ENCODE data around the gene ITGA7.

The ITGA7 gene

DNA sequence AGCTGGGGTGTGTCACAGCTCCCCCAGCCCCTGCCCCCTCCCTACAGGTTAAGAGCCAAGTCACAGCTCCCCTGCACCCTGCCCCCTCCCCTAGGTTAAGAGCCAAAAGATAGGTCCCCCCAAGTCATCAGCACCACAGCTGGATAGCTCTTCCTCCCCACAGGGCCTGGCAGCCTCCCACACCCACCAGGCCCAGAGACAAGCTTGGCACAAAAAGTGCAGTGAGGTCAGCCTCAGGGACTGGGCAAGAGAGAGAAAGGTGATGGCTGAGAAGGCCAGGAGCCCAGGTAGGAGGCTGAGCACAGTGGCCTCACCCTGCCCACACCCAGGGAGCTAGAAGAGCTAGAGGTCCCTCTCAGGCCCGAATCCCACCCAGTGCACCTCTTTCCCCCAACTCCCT lies 8.7 kb downstream of the ITGA7 start:
- DNase-seq: no peak

DNA sequence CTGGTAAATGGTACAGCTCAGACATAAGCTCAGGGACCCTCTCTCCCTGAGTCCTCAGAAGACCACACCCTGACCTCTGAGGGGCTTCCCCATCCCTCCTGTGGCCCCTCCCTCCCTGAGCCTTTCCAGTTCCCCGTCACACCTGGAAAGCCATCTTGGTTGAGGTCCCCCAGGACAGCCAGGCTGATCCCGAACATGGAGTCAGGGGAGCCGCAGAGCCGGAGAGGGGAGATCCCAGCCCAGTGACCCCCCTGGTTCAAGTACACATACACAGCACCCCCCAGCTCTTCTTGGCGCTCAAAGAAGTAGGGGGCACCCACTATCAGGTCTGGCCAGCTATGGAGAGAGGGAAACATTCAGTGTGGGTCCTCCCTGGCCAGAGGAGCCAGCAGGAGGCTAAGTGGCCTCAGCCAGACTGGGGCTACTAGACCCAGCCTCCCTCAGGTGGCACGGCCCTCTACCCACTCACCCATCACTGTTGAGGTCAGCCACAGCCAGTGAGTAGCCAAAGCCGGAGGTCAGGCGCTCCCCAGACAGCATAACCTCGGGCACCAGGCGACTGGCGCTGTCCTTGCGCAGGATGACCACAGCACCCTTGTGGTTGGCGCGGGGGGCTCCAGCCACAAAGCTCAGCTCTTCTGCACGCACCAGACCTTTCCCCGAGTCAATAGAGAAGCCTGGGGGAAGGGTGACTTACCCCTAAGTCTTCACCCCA lies 9.3 kb downstream of the ITGA7 start:
- no peak for DNase-seq

DNA sequence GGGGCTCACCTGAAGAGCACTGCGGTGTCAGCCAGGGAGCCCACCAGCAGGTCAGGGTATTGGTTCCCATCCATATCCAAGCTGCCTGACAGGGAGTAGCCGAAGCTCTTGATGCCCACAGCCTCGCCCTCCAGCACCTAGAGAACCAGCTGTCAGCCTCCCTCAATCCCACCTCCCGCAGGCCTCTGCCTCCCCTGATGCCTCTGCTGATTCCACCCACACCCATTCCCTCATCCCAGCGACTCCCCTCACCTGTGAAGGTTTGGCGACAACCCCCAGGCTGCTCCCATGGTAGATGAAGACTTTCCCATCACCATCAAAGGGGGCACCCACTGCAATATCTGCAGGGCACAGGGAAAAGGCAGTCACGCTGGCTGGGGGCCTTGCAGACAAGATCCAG lies 10.0 kb downstream of the ITGA7 start:
- no peak for DNase-seq

DNA sequence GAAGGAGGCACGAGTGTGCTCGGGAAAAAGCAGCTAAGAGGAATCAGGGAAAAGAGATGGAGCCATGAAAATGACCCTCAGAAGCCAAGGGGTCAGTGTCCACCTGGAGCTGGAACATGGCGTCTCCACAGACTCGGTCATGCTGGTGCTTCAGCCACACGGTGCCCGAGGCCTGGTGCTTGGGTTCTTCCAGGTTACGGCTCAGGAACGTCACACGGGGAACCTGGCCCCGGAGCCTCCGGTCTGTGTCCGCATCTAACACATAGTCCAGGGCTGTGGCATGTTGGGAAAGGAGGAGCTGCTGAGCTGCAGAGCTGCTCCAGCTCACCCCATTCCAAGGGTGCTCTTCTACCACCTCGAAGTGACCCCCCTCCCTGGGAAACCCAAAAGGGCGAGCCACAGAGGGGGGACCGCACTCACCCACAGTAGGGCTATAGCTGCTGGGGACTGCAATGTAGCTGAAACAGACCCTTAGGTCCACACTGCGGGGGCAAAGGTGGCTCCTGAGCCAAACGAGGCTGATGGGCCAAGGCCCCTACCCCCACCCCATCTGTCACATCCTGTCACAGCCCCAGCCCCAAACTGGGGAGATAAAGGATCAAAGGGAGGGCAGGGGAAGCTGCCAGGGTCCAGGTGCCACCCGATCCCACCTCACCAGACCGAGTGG lies 10.8 kb downstream of the ITGA7 start:
- DNase-seq: no peak

DNA sequence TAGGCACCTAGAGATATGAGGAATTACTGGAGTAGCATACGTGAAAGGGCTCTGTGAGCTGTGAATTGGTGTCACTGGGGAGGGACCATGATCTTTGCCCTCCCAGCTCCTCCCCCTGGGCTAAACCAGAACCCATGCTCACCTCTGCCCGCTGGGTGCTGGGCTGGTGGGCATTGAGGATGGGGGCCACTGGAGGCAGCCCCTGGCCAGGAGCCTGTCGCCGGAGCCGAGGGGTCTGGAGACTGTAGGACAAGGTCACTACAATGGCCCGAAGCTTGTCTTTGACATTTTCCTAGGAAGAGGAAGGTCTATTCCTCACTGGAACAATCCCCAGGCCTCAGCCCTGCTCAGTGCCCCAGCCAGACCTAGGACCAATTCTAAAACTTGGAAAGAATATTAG lies 11.6 kb downstream of the ITGA7 start:
- DNase-seq: no peak

DNA sequence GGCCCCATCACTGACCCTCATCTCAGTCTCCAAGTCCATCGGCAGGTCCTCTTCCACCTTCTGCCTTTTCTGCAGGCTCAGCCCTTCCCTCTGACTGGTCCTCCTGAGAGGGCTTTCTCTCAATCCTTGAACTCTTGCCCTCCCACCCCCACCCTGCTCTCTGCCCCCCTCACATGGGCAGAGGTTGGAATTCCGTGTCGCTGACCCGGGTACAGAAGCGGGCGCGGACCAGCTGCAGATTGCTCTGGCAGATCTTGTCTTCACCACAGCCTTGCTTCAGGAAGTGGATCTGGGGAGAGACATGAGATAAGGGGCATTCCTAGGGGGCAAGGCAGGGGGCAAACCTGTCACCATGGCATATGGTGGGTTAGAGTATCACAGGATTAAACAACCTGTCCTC lies 12.4 kb downstream of the ITGA7 start:
- no peak for DNase-seq

DNA sequence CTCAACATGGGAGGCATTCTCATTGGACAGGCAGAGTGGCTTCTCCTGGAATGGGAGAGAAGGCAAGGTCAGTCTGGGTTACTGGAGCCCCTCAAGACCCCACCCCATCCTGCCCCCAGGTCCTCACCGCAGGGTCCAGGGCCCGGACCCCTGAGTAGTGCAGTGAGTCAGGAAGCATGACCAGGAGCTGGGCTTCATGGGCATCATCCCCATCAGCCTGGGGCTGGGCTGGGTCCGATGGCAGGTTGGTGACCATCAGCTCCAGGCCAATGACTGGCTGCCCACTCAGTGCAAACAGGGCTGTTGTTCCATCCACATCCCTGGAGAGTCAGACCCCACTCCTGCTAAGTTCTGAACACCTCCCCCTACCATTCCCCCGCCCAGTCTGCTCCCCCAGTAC lies 13.1 kb downstream of the ITGA7 start:
- DNase-seq: no peak

DNA sequence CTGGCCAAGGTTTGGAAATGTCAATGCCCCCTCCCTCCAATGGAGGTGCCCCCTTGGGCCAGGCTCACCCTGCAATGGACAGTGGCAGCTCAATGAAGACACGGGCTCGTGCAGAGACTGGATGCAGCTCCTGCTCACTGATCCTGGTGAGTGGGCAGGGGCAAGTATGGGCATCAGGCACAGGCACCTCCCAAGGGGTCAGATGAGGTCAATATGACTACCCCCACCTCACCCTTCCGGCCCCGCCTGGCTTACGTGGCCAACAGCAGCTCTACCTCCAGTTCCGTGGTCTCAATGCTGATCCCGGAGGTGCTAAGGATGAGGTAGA lies 13.6 kb downstream of the ITGA7 start:
- DNase-seq: no peak

DNA sequence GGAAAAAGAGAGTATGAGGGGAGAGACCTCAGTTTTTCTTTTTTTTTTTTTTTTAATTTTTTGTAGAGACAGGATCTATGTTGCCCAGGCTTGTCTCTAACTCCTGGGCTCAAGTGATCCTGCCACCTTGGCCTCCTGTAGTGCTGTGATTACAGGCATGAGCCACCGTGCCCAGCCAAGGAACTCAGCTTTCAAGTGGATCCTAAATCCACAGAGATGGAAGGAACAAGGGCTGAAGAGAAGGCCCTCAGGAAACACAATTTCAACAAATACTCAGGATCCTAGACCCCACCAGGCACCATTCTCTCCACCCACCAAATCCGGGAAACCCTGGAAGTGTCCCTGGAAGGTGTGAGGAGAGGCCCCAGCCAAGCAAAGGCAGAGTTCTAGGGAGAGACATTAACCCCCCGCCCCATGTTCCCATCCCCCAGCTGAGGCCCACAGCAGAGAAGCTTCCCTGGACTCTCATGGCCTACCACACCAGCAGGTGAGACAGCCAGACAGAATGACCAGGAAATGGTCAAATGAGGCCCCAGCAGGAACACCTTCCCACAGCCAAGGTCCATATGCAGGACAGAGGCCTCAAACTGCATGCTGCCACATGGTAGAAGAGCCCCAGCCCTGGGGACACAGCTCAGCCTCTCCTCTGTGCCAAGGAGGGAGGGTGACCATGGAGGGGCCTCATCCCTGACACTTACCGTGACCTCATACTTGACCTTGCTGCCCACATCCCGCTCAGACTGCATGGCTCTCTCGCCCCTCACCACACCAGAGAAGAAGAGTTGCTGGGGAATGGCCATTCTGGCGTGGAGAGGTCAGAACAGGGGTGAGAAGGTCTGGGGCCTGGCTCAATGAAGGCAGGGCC lies 14.1 kb downstream of the ITGA7 start:
- DNase-seq: no peak

DNA sequence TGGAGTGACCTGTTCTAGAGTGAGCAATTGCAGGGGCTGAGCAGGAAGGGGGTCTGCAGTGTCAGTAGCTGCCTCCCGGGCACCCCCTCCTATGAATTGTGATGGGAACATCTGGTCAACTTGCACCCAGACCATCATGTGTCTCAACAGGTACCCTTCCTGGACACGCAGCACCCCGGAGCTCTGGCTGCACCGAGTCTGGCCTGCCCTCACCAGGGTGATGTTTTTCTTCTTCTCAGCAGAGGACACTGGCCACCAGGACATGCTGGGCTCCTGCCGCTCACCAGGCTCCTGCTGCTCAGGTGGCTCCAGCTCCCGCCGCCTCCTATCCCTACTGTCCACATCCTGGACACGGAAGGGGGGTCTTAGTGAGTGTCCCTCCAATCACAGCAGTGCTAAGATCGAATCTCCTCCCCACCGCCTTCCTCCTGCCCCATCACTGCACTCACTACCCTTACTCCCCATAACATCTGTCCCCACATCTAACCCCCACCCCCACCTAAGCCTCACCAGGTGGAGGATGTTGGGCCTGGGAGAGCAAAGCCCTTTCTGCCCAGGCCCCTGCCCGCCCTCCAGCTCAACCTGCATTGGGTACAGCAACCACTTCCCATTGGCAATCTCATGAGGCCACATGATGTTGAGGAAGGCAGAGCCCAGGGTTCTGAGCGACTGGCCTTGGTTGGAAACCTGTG lies 14.9 kb downstream of the ITGA7 start:
- DNase-seq: no peak

DNA sequence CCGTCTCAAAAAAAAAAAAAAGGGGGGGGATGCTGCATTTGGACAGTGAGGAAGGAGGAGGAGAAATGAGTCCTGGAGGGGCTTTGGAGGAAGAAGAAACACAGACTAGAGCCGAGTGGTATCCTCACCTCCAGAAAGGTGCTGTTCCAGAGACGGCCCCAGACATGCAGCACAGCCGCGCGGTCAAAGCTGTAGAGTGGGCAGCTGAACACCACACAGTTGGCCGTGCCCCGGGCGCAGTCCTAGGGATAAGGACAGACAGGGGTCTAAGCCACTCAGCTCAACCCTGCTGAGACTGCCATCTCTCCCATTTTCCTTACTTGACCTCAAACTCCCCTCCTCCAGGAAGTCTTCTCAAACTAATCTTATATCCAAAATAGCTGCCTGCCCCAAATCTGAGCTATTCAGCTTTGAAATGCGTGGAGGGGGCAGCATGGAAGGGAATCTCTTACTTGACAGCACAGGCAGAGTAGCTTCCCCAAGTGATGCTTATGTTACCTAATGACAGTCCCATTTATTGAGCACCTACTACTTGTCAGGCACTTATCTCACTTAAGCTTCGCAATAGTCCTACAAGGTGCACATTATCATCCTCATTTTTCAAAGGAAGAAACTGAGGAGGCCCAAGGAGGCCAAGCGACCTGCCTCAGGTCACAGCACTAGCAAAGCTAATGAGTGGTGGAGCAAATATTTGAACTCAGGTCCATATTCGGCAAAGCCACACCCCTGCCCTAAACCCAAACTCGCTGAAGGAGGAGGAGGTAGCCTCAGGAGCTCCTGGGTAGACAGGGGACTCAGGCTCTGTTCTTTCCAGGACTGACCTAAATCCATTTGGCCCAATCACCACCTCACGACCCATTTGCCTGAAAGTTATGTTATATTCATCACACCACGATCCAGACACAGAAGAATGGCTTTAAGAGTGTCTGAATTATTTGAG lies 18.7 kb downstream of the ITGA7 start:
- DNase-seq: no peak

DNA sequence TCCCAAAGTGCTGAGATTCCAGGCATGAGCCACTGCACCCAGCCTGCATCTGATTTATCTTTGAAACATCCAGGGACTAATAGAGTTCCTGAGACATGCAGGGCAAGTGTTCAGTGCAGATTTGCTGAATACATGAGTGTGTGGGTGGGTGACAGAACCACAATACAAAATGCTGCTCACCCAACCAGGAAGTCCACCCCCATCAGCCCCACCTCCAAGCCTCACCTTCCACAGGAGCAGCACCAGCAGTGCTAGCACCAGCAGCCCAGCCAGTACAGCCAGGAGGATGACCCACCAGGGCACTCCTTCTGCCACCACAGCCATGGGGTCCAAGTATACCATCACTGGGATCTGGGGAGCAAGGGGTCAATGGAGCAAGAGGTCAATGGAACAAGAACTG lies 20.0 kb downstream of the ITGA7 start:
- DNase-seq: no peak

DNA sequence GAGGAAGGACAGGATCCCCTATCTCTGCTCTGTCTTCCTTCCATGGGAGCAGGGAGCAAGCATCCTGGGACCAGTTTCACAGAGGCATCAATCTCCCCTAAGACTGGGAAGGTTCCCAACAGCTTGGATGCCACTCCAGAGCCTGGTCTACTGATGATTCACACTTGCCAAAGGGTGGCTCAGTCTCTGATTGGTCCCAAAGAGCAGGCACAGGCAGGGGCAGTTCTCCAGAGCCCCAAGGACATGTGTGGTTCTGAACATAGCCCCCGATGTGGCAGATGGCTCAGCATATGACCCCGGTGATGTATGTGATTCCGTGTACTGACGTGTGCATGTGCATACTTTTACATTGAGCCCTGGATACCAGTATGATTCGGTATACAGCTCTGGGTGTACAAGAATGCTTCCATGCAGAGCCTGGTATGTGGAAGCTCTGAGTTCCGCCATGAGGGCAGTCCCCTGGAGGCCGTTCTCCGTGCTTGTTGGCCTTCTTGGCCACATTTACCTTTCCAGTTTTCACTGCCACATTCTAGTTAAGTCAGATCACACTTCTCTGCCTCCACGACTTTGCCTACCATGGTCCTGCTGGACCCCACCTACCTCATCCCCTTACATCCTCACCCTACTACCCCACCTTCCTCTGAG lies 21.2 kb downstream of the ITGA7 start:
- no peak for DNase-seq

DNA sequence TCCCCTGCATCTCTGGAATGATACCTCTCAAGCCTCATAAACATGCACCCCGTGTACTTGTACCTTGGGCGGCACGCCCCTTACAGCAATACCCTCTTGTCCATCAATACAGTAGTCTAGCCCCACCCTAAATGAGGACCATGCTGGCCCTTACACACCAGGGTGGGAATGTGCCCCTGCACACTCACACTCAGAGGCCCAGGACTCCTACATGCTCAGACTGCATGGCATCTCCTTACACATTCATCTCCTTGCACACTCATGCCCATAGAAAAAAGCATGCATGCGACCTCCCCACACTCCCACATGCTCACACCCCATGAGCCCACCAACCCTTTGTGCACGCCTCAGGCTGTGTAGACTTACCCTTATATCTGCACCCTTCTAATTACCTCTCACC lies 22.0 kb downstream of the ITGA7 start:
- no peak for DNase-seq

DNA sequence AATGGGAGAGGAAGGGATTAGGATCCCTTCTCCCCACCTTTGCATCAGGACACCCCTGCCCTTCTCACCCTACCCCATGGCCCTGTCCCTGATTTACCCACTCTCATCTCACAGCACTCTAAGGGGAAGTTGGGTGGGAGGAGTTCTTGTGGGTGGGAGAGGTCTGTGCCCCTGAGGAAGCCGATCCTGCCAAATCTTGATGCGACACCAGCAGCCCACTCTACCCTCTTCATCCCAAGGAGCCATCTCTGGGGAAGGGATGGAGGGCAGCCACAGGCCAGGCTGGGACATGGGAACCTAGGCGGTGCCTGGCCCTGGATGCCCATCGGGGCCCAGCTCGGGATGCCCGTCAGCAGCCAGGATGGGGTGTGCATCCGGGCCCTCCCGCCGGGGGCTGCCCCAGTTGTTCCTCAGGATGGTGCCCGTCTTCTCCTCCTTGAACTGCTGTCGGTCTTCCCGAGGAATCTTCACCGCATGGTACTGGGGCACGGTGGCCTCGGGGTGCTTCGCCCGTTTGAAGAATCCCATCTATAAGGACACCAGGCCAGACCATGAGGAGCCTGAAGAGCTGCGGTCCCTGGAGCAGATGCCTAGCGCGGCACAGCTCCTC lies 22.8 kb downstream of the ITGA7 start:
- no peak for DNase-seq

DNA sequence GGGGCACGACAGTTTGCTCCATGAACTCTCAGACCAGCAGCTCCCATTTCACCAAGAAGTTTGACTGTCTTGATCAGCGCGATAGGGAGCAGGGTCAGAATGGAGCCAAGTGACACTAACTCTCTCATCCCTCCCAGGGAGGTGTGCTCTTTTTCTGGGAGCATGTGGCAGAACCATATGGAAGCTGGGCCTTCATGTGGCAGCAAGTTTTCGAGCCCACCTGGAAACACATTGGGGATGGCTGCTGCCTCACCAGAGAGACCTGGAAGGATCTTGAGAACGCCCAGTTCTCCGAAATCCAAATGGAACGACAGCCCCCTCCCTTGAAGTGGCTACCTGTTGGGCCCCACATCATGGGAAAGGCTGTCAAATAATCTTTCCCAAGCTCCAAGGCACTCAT lies 24.0 kb downstream of the ITGA7 start:
- no peak for DNase-seq

DNA sequence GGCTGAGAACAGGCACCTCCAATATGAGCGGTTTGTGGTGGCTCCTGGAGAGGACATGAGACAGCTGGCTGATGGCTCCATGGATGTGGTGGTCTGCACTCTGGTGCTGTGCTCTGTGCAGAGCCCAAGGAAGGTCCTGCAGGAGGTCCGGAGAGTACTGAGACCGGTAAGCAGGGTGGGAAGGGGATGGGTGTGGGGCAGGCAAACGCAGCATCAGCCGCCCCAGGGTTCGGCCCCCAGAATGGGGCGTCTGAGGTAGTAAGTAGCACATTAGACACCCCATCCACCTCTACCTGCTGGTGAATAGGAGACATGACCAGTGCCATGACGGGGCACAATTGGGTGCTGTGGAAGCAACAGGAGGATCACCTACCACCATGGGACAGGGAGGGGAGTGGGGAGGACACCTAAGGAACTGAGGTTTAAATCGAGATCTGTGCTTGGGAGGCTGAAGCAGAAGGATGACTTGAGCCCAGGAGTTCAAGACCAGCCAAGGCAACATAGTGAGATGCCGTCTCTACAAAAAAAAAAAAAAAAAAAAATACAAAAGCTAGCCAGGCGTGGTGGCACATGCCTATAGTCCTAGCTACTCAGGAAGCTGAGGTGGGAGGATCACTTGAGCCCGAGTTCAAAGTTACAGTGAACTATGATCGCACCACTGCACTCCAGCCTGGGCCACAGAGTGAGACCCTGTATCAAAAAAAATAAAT lies 25.5 kb downstream of the ITGA7 start:
- no peak for DNase-seq

DNA sequence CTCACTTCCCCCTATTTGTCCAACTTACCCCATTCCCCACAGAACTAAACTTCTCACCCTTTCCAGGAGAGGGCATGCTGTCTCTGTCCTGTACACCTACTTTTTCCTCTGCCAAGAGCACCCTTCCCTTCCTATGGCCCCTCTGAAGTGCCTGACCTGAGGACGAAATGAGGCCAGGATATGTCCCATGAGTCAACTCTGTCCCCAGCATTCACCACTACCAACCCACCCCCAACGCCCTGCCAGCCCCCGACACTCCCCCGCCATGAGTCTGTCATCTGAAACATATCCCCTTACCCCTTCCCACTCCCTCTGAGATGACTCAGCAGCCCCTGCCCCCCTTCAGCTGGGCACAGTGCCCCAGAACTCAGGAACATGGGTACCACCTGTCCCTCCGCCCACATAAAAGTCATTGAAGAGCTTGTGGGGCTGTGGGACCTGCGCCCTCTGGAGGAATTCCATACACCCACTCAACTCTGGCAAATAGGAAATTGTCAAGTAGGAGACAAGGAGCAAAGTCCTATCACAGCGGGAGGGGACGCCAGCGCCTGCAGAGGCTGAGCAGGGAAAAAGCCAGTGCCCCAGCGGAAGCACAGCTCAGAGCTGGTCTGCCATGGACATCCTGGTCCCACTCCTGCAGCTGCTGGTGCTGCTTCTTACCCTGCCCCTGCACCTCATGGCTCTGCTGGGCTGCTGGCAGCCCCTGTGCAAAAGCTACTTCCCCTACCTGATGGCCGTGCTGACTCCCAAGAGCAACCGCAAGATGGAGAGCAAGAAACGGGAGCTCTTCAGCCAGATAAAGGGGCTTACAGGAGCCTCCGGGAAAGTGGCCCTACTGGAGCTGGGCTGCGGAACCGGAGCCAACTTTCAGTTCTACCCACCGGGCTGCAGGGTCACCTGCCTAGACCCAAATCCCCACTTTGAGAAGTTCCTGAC lies 26.3 kb downstream of the ITGA7 start:
- DNase-seq: peak; percentile 55

DNA sequence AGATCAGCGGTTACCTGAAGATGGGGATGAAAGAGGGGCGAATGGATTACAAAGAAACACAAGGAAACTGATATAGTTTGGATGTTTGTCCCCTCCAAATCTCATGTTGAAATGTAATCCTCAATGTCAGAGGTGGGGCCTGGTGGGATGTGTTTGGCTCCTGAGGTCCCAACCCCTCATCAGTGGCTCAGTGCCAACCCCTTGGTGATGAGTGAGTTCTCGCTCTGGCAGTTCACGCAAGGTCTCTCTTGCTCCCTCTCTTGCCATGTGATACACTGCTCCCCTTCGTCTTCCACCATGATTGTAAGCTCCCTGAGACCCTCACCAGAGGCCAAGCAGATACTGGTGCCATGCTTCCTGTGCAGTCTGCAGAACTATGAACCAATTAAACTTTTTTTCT lies 28.0 kb downstream of the ITGA7 start:
- DNase-seq: no peak

DNA sequence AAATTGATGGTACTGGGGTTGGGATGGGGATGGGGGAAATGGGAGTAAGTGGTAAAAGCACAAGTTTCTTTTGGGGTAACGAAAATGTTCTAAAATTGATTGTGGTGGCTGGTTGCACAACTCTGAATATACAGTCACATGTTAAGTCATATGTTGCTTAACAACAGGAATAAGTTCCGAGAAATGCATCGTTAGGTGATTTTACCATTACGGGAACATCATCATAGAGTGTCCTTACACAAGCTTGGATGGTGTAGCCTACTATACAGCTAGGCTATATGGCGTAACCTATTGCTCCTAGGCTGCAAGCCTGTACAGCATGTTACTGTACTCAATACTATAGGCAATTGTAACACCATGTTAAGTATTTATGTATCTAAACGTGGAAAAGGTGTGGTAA lies 31.0 kb downstream of the ITGA7 start:
- DNase-seq: no peak
